ENCODE data around the gene RNASE4. TPM values are rescaled to one million over a fixed set of nuclear protein-coding genes. Genes with fewer than 3 reads are reported as not detected.
A peak's percentile ranks its signal among the peaks of the same experiment; 100 is the strongest.

Gene RNASE4
- total and polyA plus RNA-seq, 3 donors from 2014 or later, result 27.6 to 53.4 (median 27.7) TPM

- no peaks in the 10 kb centered on the region for H3K27me3 ChIP-seq
- peaks cover 4% of the 10 kb centered on the region for H3K4me1 ChIP-seq
- no peak for DNase-seq
- no peak for TF ChIP-seq POLR2A (IDR thresholded peaks at IDR 0.05)
- TF ChIP-seq CTCF (IDR thresholded peaks at IDR 0.05), result no peak
- no peaks in the 10 kb centered on the region for H3K9me3 ChIP-seq
- 75 to 81% methylated on average over 7 of the region's 7 CpGs for WGBS, 2 donors
- H3K27ac ChIP-seq, result no peak within 1 kb of the TSS
- no peak within 1 kb of the TSS for H3K4me3 ChIP-seq
- H3K36me3 ChIP-seq (ENCODE audit: low read depth, missing control alignments), result no peaks in the 10 kb centered on the region
- intact Hi-C loops (cut with DNase I; ENCODE audit: low total_unique reads), result loop anchor here (5.0 kb wide), 1 partner anchor 76 kb away; no protein-coding TSS in a partner anchor
Measured at GRCh38 chr14:20688167-20688839, 3.9 kb downstream of the RNASE4 start, which contains the start of gene ANG. Gene ANG, plus strand, starts transcription at chr14:20688764. Its CDS starts 4,801 bp downstream, at chr14:20693565.

GRCh38 chr14:20690848-20691640 is 6.7 kb downstream of the RNASE4 start:
- Histone ChIP-seq H3K4me3 (no peak overlapping the region), H3K36me3 (ENCODE audit: low read depth, missing control alignments) (no peaks in the 10 kb centered on the region), H3K27ac (no peak overlapping the region), H3K27me3 (no peaks in the 10 kb centered on the region), H3K4me1 (peaks cover 2% of the 10 kb centered on the region), H3K9me3 (no peaks in the 10 kb centered on the region)
- intact Hi-C loops (cut with DNase I; ENCODE audit: low total_unique reads), result loop anchor here (10.0 kb wide), 1 partner anchor 164 kb away; no protein-coding TSS in a partner anchor
- peak; percentile 70 for DNase-seq
- peak; percentile 71 to 85 (median 81) for TF ChIP-seq CTCF (IDR thresholded peaks at IDR 0.05)
- no peak for TF ChIP-seq POLR2A (IDR thresholded peaks at IDR 0.05)
- 15 to 19% methylated on average over 9 of the region's 9 CpGs for WGBS, 2 donors

GRCh38 chr14:20692116-20692751 is 7.9 kb downstream of the RNASE4 start:
- no peak overlapping the region for H3K27ac ChIP-seq
- WGBS, 2 donors, result 28 to 52% methylated on average over 7 of the region's 7 CpGs
- TF ChIP-seq CTCF (IDR thresholded peaks at IDR 0.05), result no peak
- TF ChIP-seq POLR2A (IDR thresholded peaks at IDR 0.05), result no peak
- DNase-seq, result no peak
- H3K4me3 ChIP-seq, result peak overlapping the region in 1 of 2 donors; percentile 8
- no peaks in the 10 kb centered on the region for H3K4me1 ChIP-seq
- no peaks in the 10 kb centered on the region for H3K36me3 ChIP-seq (ENCODE audit: low read depth, missing control alignments)
- H3K9me3 ChIP-seq, result no peaks in the 10 kb centered on the region
- intact Hi-C loops (cut with DNase I; ENCODE audit: low total_unique reads), result loop anchor here (10.0 kb wide), 1 partner anchor 163 kb away; no protein-coding TSS in a partner anchor
- H3K27me3 ChIP-seq, result no peaks in the 10 kb centered on the region

GRCh38 chr14:20696764-20697163 is 12.4 kb downstream of the RNASE4 start:
- intact Hi-C loops (cut with DNase I; ENCODE audit: low total_unique reads), result loop anchor here (10.0 kb wide), 1 partner anchor 158 kb away; no protein-coding TSS in a partner anchor
- no peak for DNase-seq
- Histone ChIP-seq H3K27ac (no peak overlapping the region), H3K4me1 (no peaks in the 10 kb centered on the region), H3K36me3 (ENCODE audit: low read depth, missing control alignments) (no peaks in the 10 kb centered on the region), H3K4me3 (no peak overlapping the region), H3K9me3 (no peaks in the 10 kb centered on the region), H3K27me3 (no peaks in the 10 kb centered on the region)
- TF ChIP-seq POLR2A (IDR thresholded peaks at IDR 0.05) (no peak), CTCF (IDR thresholded peaks at IDR 0.05) (no peak)
- WGBS, 2 donors, result 91 to 93% methylated on average over 5 of the region's 5 CpGs
